GM19397 (cell line): ENCODE data around the gene CATSPER1.

ENCODE experiments used
- ATAC-seq: cut with Tn5 transposase; IDR thresholded peaks from one replicate; pipeline ENCODE4 v1.9.1; 2021; ENCODE audit warnings: mild to moderate bottlenecking, moderate library complexity; ENCODE audit not compliant: unreplicated experiment

Gene CATSPER1

DNA sequence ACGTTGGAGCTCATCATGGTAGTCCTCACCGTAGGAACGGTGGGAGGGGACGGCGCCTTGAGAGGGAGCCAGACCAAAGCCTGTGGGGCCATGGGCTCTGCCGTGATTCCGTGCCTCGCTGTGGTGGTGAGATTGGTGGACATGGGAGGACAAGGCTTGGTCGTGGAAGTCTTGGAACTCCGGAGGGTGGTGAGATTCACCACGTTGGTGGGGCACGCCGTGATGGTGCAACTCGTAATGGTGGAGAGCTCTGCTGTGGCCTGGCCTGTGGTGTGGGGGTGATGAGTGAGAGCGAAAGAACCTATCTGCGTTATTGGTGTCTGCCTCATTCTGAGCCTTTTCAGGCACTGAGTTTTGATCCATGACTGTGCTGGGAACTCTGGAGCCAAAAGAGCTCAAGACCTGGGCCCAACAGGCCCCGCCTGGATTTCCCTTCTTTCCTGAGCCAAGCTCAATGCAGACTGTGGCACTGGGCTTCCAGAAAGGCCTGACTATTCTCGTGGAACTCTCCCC, at the start of gene CATSPER1:
TSS of gene CATSPER1 (minus strand) at position 463 of the 513 bp plus-strand sequence. CDS start at position 363, 100 bp downstream.
- no peak for ATAC-seq

DNA sequence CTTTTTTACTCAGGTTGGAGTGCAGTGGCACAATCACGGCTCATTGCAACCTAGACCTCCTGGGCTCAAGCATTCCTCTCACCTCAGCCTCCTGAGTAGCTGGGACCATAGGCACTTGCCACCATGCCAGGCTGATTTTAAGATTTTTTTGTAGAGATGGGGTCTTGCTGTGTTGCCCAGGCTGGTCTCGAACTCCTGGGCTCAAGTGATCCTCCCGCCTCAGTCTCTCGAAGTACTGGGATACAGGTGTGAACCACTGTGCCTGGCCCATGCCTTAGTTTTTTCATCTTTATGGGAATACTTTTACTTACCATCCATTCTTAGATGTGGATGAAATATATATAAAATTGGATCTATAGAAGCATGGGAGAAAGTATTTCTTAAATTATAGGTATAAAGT, 49.0 kb upstream of the CATSPER1 start:
- no peak for ATAC-seq

DNA sequence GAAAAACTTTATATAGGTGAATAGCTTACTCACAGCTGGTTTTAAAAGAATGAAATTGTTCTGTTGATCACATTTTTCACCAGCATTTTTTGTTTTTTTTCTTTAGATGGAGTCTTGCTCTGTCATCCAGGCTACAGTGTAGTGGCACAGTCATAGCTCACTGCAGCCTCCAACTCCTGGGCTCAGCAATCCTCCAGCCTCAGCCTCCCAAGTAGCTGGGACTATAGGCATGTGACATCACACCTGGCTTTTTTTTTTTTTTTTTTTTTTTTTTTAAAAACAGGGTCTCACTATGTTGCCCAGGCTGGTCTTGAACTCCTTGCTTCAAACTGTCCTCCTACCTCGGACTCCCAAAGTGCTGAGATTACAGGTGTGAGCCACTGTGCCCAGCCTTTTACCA, 47.4 kb upstream of the CATSPER1 start:
- no peak for ATAC-seq

DNA sequence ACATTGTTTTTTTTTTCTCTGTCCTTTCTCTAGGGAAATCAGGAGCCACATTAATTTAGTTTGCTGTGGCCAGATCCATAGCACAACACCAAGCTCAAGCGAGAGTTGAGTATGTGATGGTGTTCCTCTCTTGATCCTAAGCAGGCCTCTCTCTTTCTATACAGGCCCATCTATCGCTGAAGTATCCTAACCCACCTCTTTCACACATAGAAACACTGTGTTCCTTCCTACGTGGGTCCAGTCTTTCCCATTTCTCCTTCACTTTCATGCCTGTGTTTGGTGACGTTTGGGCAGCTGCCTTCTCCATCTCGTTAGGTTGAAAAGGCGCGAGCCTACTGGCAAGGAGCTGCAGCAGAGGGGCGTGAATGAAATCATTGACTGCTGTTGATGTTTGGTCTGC, 46.2 kb upstream of the CATSPER1 start:
- ATAC-seq: no peak

DNA sequence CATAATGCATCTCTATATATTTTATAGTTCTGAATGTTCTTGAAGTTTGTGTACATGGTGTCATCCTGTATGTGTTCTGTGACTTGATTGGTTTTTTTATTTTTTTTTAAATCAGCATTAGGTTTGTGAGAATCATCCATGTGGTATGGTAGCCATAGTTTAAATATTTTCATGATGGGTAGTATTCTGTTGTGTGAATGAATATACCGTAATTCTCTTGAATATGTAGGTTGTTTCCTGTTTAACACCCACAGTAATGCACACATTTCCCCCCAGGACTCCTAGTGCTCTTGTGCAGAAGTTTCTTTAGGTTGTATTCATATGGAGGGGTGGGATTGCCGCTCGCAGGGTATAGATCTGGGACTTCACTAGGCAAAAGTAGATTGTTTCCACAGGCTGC, 45.8 kb upstream of the CATSPER1 start:
- ATAC-seq: no peak

DNA sequence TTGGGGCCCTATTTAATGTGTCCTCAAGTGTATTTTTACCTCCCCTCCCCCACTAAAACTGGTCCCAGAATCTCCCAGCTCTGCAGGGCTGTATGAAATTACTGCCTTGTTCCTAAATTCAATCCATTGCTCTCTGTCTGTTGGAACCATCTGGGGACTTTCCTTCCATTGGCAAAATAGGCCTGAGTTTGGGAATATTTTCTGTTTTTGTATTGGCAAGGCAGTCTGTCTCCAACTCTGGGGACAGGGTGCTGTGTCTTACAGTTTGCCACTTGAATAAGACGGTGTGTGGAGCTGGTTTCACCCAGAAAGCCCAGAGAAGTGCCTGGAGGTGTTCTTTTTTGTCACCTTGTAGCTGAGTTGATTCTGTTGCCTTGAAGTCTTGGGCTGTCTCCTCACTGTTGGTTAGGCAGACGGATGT, 45.1 kb upstream of the CATSPER1 start:
- ATAC-seq: no peak

DNA sequence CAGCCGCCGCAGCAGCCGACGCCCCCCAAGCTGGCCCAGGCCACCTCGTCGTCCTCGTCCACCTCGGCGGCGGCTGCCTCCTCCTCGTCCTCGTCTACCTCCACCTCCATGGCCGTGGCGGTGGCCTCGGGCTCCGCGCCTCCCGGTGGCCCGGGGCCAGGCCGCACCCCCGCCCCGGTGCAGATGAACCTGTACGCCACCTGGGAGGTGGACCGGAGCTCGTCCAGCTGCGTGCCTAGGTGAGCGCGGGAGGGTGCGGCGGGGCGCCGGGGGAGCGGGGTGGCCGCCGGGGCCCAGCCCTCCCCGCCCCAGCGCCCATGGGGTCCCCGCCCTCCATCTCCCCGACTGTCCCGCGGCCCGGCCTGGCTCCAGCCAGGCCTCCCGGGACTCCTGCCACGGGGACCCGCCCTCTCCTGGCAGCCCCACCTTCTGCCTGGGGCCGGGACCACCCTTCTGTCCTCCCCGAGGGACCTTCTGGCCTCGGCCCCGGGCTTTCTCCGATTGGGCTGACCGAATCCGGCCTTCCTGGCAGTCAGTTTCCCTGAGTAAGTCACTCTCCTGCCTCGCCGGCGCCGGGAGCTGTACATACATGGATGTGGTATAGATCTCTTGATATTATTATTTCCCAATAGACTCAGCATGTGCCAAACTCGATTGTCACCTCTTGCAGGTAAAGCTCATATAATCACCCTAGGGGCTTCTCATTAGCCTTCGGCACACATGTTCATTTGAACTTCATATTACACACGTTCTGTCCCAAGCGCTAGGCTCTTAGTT, 44.5 kb upstream of the CATSPER1 start:
- peak; percentile 21 for ATAC-seq

DNA sequence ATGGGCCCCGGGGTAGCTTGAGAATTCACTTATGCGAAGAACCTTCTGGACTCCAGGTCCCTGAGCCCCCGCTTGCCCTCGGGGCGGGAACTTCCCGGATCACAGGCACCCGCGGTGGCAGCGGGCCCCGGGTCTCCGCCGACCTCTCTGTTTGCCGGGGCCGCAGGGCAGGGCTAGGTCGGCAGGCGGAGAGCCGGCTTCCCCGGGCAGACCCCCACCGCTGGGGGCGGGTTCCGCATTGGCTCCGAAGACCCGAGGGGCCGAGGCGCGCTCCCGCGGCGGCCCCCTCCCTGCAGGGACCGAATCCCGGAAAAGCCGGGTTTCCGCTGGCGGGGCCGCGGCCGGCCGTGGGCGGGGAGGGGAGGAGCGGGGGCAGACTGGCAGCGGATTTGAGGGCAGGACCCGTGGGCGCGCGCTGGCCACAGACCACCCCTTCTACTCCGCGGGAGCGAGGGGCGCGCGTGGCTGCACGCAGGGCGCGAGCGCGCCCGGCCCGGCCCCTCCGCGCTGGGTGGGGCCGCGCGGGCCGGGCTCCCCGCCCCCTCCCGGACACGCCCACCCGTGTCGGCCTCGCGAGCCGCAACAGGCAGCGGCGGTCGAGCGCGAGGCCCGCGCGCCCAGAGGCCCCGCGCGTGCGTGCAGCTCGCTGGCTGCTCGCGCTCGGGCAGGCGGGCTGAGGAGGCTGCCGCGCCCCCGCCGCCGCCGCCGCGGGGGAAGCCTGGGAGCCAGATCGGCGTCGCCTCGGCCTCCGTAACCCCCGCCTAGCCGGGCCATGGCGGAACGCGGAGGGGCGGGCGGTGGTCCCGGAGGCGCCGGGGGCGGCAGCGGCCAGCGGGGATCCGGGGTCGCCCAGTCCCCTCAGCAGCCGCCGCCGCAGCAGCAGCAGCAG, 43.7 kb upstream of the CATSPER1 start, which contains the start of gene PACS1:
TSS of gene PACS1 (plus strand) at position 558 of the 889 bp plus-strand sequence. CDS start at position 773, 215 bp downstream.
- ATAC-seq: peak; percentile 60

DNA sequence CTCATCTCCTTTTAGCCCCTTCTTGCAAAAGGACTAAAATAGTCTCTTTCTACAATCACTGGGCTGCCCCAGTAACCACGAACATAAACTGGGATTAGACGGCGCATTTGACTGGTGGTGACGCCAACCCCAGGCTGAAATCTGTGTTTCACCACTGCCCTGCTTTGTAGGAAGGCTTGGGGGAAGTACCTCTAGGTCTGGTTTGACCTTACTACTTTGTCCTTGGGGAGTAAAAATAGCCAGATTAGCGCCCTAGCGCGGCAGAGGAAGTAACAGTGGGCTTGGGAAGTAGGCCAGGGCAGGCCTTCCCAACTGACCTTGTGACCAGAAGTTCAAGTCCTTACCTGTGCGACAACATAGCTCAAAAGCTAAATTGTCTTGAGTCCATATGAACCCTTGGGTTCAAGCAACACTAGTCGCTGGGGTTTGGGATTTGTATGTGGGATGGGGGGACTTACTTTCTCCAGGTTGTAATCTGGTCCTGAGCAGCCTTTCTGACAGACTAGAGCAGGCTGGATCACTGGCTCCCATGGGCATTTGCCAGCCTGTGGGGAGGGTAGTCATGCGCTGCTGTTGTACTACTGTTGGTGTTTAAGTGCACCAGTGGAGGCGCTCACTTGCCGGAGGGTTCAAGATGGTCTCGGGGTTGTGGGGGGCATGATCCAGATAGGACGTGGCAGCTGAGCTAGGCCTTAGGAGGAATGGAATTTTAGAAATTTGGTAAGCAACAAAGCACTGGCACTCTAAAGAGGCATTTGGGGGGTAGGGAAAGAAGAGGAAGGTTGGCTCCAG, 42.8 kb upstream of the CATSPER1 start:
- ATAC-seq: peak; percentile 6

DNA sequence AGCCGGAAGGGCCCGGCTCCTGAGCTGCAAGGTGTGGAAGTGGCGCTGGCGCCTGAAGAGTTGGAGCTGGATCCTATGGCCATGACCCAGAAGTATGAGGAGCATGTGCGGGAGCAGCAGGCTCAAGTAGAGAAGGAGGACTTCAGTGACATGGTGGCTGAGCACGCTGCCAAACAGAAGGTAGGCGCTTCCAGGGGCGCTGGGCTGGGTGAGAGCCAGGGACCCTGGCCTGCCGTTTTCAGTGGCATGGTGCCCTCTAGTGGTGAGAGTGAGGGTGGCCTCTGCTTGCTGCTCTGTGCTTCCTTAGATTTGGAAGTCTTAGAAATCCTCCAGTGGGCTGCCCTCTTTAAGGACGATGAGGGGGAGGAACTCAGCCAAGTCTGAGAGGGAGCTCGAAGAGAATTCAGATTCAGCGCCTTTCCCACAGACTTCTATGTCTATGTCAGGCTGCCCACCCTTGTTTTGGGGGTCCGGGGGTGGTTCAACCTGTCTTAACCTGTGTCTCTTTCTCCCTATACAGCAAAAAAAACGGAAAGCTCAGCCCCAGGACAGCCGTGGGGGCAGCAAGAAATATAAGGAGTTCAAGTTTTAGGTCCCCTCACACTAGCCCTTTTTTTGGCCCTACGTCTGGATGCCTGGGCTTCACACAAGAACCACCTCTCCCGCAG, 42.0 kb upstream of the CATSPER1 start:
- ATAC-seq: no peak

DNA sequence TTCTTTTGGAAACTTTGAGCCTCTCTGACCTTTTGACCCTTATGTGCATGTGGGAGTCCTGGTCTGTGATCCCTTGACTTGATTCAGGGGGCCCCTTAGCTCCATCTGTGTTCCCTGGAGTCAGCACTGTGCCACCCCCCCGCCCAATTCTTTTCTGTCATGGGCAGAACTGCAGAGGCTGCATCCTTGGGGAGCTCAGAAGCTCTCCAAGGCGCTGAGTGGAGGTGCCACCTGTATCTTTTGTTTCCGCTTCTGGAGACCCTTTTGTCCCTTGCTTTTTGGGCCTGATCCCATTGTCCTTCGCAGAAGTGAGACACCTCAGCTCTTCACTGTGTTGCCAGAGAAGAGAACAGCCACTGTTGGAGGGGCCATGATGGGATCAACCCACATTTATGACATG, 41.4 kb upstream of the CATSPER1 start:
- ATAC-seq: no peak

DNA sequence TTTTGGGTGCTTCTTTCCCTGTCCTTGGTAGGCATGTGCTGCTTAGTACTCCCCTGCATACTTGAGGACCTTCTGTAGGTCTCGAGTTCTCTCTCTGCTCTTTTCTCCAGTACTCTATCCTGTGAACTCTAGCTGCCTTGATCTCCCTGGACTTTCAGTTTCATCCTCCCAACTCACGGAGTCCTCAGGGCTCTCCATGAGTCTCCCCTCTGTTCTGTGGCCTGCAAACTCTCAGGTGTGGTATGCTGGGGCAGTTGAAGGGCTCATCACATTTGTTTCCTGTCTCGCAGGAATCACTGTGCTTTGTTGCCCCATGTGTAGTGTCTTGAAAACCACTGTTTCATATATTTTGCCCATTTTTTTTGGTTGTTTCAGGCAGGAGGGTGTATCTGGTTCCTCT, 40.5 kb upstream of the CATSPER1 start:
- no peak for ATAC-seq

DNA sequence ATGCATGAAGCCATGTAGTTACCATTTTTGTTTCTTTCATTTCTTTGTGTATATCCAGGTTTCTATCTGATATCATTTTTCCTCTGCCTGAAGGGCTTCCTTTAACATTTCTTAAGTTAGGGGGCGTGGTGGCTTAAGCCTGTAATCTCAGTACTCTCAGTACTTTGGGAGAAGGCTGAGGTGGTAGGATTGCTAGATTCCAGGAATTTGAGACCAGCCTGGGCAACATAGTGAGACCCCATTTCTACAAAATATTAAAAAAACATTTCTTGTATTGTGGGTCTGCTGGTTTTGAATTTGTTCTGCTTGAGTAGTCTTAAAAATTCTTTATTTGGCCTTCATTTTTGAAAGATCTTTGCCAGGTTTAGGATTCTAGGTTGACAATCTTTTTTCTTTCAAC, 38.3 kb upstream of the CATSPER1 start:
- ATAC-seq: no peak

DNA sequence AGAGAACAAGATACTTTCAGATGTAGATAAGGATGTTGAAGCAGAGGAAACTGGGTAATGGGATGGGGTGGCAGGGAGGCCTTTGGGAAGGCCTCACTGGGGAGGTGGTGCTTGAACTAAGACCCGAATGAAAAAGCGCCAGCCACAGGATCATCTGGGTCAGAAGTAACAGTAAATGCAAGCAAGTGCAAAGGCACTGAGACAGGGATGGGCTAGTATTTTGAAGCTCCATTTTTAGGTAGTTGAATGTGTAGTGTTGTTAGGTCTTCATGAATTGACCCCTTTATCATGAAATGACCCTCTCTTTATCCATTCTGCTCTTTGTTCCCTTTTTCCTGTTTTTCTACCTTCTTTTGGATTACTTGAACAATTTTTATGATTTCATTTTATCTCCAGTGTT, 37.6 kb upstream of the CATSPER1 start:
- ATAC-seq: no peak

DNA sequence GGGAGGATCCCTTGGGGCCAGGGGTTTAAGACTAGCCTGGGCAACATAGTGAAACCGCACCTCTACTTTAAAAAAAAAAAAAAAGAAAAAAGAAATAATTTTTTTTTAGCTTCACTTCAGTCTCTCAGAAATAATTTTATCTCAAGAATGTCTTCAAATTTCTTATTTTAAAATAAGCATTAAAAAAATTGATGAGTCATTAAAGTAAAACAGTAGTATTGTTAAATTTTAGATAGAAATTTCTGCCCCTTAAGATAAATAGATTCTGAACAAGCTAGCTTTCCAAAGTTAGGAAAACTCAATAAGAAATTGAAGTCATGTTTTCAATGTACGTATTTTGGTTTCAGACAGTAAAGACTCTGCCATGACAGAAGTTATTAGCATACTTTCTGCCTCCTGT, 36.1 kb upstream of the CATSPER1 start:
- no peak for ATAC-seq

DNA sequence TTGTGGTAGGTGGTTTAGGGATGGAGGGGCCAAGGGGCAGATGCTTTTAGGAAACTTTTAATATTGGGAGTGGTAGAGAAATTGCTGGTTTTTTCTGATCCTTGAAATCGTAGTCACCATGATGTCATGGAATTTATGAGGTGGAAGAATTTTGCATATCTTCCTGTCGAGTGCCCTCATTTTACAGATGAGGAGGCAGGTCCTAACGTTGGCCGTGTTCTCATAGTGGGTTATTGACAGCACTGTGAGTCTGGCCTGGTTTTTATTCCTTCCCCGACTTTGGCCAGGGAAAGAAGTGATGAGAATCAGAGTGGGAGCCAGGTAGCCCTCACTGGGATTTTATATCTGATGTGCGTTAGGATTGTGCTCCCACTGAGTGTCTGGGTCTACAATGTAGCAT, 35.0 kb upstream of the CATSPER1 start:
- no peak for ATAC-seq

DNA sequence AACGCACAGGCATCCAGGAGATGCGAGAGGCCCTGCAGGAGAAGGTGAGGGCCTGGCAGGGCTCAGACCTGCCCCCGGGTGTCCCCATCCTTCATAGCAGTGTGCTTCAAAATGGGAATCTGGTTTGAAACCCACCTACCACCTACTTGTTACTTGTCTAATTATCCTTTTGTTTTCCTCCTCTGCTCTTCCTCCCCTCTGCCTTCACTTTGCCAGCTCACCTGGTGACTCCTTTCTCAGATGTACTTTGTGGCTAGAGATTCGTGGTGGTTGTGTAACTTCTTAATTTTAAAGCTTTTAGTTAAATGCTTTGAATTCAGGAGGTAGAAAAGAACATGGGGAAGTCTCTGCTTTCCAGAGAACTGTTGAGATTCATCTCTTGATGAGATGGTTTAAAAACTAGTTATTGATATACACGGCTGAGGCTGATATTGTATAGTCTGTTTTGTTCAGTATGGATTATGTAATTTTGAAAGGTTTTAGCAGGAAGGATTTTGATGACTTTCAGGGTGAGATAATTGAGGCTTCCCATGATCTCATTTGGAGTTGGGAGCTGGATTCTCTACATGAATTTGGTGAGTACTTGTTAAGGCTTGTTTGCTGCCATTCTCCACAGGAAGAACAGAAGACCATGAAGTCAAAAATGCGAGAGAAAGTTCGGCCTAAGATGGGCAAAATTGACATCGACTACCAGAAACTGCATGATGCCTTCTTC, 33.8 kb upstream of the CATSPER1 start:
- no peak for ATAC-seq

DNA sequence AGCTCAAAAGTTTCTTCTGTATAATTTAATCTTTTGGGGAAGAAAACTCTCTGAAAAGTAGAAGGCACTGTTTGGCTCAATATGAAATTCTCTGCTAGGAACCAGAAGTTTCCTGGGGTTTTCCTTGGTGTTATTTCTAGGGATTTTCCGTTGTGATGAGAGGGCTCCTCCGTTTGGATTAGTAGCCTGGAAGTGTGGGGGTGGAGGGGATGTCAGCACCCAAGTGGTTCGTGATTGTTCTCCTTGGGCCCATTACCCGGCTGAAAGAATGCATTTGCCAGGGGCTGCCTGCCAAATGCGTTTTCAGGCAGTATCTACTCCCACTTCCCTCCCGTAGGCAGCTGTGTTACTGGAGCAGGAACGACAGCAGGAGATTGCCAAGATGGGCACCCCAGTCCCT, 30.2 kb upstream of the CATSPER1 start:
- no peak for ATAC-seq

DNA sequence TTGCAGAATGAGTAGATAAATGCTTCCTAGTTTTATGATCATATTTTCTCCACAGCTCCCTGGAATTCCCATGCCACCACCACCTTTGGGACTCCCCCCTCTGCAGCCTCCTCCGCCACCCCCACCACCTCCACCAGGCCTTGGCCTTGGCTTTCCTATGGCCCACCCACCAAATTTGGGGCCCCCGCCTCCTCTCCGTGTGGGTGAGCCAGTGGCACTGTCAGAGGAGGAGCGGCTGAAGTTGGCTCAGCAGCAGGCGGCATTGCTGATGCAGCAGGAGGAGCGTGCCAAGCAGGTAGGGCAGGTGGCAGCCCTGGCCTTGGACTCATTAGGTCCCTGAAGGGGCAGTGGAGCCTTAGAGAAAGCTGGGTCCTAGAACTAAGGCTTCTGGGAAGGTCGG, 28.7 kb upstream of the CATSPER1 start:
- no peak for ATAC-seq

DNA sequence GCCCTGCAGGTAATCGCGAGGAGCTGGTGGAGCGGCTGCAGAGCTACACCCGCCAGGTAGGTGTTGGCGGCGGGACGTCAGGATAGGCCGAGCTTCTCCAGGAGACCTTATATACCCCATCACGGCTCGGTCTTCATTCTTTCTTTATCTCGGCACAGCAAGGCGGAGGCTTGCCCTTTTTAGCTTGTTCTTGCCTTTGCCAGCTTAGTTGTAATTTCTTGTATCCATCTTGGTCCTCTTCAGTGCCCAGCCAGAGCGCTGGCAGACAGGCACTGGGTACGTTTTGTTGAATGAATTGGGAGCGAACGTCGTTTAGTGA, 26.3 kb upstream of the CATSPER1 start:
- no peak for ATAC-seq
